AG09309 (cell line): ENCODE results near the gene STEEP1.

Source experiments
- DNase-seq: peaks from one replicate; pipeline ENCODE4 v3.0.0-alpha.2; 2010; ENCODE audit warnings: low read depth
- H3K4me3 ChIP-seq: 2 replicates; pipeline ENCODE4 v1.5.1; 2011; ENCODE audit warnings: mild to moderate bottlenecking, low read depth, low read length, moderate library complexity; ENCODE audit not compliant: control insufficient read depth
- TF ChIP-seq, protein P1 (sequence below): IDR thresholded peaks from 2 replicates; pipeline ENCODE4 v1.5.1; 2011; ENCODE audit warnings: mild to moderate bottlenecking, low read depth, low read length, inconsistent platforms; ENCODE audit not compliant: insufficient read depth, control insufficient read depth; ENCODE audit errors: missing control alignments

The STEEP1 gene

GRCh38 chrX:119602701-119603255 is 37.6 kb upstream of the STEEP1 start:
- H3K4me3 ChIP-seq = no peak overlapping the region
- TF ChIP-seq, protein P1, sequence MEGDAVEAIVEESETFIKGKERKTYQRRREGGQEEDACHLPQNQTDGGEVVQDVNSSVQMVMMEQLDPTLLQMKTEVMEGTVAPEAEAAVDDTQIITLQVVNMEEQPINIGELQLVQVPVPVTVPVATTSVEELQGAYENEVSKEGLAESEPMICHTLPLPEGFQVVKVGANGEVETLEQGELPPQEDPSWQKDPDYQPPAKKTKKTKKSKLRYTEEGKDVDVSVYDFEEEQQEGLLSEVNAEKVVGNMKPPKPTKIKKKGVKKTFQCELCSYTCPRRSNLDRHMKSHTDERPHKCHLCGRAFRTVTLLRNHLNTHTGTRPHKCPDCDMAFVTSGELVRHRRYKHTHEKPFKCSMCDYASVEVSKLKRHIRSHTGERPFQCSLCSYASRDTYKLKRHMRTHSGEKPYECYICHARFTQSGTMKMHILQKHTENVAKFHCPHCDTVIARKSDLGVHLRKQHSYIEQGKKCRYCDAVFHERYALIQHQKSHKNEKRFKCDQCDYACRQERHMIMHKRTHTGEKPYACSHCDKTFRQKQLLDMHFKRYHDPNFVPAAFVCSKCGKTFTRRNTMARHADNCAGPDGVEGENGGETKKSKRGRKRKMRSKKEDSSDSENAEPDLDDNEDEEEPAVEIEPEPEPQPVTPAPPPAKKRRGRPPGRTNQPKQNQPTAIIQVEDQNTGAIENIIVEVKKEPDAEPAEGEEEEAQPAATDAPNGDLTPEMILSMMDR = no peak
- no peak for DNase-seq

- TF ChIP-seq, protein P1 = no peak
- DNase-seq = no peak
- H3K4me3 ChIP-seq = no peak overlapping the region
Measured at GRCh38 chrX:119589810-119590209, 24.6 kb upstream of the STEEP1 start.

DNA sequence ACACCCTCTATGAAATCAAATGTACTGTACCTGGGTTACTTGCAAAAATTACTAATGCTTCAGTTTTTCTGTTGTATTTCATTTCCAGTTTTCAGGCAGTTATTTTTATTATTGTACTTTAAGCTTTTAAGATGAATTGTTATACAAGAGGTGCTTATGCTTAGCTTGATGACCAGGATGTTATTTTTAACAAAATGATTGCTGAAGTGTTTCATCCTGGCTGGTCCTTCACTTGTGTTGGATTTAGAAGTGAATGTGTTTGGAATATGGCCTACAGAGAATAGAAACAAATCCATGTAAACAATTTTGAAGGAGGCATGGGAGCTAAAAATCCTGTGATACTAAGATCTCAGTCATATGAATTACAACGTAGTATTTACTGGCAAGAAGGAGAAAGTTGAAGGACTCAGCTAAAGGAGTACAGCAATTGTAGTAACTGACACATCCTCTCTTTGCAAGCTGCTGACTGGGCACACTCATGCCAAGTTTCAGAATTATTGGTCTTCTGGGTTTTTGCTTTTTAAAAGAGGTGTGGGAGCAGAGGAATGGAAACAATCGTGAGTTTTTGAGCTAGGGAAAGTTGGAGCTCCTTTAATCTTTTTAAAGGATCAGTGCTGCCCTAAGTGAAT is 18.3 kb upstream of the STEEP1 start:
- H3K4me3 ChIP-seq = no peak overlapping the region
- DNase-seq = no peak
- TF ChIP-seq, protein P1 = no peak

- DNase-seq = no peak
- no peak overlapping the region for H3K4me3 ChIP-seq
Measured at GRCh38 chrX:119579414-119579813, 14.2 kb upstream of the STEEP1 start.

GRCh38 chrX:119574394-119575266 is 9.4 kb upstream of the STEEP1 start, which contains the start of gene UBE2A:
TSS of gene UBE2A (plus strand) at chrX:119574563. CDS start at chrX:119574712, 149 bp downstream.
- TF ChIP-seq, protein P1 = peak; percentile 31
- peak within 1 kb of the TSS; percentile 69 for H3K4me3 ChIP-seq

More at GRCh38 chrX:119579414-119579813, 14.2 kb upstream of the STEEP1 start:
- TF ChIP-seq, protein P1 = no peak

DNA sequence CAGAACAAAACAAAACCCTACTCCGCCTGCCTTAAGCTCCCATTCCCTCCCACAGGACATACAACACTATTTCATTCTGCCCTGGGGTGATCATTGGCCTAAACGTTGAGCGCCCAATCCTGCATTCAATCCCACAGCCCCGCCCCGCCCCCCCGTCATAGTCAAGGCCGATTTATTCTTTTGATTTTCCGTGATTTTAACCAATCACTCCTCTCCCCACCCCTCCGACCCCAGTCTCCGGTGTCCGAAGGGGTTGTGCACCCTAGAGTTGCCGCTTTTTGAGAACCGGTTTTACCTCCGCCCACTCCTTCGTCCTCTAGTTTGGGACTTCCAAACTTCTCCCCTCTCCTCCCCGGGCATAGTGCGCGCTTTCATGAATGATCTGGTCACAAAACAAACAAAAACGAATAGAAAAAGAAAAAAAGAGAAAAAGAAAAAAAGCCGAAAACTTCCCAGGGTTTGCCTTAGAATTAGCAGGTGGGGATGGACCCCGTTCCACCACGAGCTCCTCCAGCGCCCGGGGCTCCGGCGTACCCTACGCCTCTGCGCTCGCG is 8.7 kb upstream of the STEEP1 start:
- no peak for DNase-seq
- peak overlapping the region; percentile 69 for H3K4me3 ChIP-seq
- TF ChIP-seq, protein P1 = no peak

More at GRCh38 chrX:119574394-119575266, 9.4 kb upstream of the STEEP1 start, which contains the start of gene UBE2A:
- DNase-seq = peak; percentile 67
